Activated CD4-positive, alpha-beta memory T cell treated with anti-CD3 and anti-CD28 coated beads for 36 hours (primary cell): Measurements from ENCODE around the gene LRRC63. TPM values are rescaled to one million over a fixed set of nuclear protein-coding genes. Genes with fewer than 3 reads are reported as not detected.

Experiments used
- CTCF ChIA-PET: fragments of 350-600 bp; sonication (Branson Sonifier 250); formaldehyde crosslinking; loops from one replicate; lab custom pipeline; 2021; ENCODE audit warnings: antibody characterized with exemption, inconsistent platforms; lab: Charles Lee
- POLR2A ChIA-PET: fragments of 350-600 bp; sonication (Branson Sonifier 250); formaldehyde crosslinking; loops from one replicate; lab custom pipeline; 2021; ENCODE audit warnings: antibody characterized with exemption; lab: Charles Lee
- DNase-seq: peaks from one replicate; pipeline ENCODE4 v3.0.0-alpha.2; 2020
- H3K27ac Mint-ChIP-seq: one replicate; pipeline ENCODE4 v1.8.0; 2021; ENCODE audit warnings: mixed read lengths
- H3K27me3 Mint-ChIP-seq: one replicate; pipeline ENCODE4 v1.8.0; 2021; ENCODE audit warnings: mixed read lengths
- H3K36me3 Mint-ChIP-seq: one replicate; pipeline ENCODE4 v1.8.0; 2021; ENCODE audit warnings: mixed read lengths
- H3K4me1 Mint-ChIP-seq: one replicate; pipeline ENCODE4 v1.8.0; 2021; ENCODE audit warnings: low read depth, mixed read lengths
- H3K4me3 Mint-ChIP-seq: one replicate; pipeline ENCODE4 v1.8.0; 2021; ENCODE audit warnings: mild to moderate bottlenecking, mixed read lengths
- H3K9me3 Mint-ChIP-seq: one replicate; pipeline ENCODE4 v1.8.0; 2021; ENCODE audit warnings: mixed read lengths
- intact Hi-C: fragments of 100-400 bp; cut with micrococcal nuclease; formaldehyde crosslinking; loops from one replicate; pipeline ENCODE4 v1.15.1; 2023
- total RNA-seq, 2 experiments: library from RNA; stranded (reverse); gene quantifications; one replicate each; pipeline ENCODE4 v1.2.3, GENCODE V29; 2021

The LRRC63 gene
- total RNA-seq, 2 experiments from 2014 or later: 0.45 to 0.63 TPM

DNA sequence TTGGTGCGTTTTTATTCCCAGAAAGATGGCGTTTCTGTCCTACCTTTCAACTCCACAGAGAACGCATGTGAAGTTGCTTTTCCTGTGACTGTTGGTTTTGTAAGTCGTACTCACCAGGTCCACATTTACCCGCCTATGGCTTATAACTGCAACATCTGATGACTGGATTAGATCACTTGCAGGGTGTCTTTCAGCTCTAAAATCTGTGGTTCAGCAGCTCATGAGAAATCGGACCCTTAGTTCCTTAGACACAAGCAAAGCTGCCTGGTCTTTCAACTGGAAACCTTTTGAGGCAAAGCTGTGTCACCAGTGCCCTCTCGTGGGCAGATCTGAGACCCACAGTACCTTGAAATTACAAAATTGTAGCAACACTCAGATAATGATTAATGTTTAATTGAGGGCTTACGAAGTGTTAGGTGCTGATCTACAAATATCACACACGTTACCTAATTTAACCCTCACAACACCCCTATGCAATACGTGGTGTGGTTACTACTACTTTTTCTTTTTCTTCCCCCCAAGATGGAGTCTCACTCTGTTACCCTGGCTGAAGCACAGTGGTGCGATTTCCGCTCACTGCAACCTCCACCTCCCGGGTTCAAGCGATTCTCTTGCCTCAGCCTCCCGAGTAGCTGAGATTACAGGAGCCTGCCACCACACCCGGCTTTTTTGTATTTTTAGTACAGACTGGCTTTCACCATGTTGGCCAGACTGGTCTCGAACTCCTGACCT, 109.9 kb downstream of the LRRC63 start:
- no peaks in the 10 kb centered on the region for H3K9me3 Mint-ChIP-seq

GRCh38 chr13:46324976-46325375, 113.2 kb downstream of the LRRC63 start:
- intact Hi-C loops: loop anchor here (5.0 to 10.0 kb wide), 4 partner anchors 38 to 700 kb away; partner anchors contain the start of gene LRRC63
- H3K4me3 Mint-ChIP-seq: no peak overlapping the region
- H3K36me3 Mint-ChIP-seq: no peaks in the 10 kb centered on the region
- peaks cover 19% of the 10 kb centered on the region for H3K4me1 Mint-ChIP-seq
- H3K27ac Mint-ChIP-seq: no peak overlapping the region
- CTCF ChIA-PET: no interaction called here
- no peak for DNase-seq
- no peaks in the 10 kb centered on the region for H3K9me3 Mint-ChIP-seq
- POLR2A ChIA-PET: no interaction called here
- H3K27me3 Mint-ChIP-seq: peaks cover 5% of the 10 kb centered on the region

More for the DNA sequence above, 109.9 kb downstream of the LRRC63 start:
- Mint-ChIP-seq H3K27me3 (peaks cover 2% of the 10 kb centered on the region), H3K36me3 (no peaks in the 10 kb centered on the region), H3K4me3 (peak overlapping the region; percentile 68), H3K4me1 (peaks cover 16% of the 10 kb centered on the region), H3K27ac (peak overlapping the region; percentile 78)
- ChIA-PET POLR2A (interaction anchor here (1.0 kb wide), 1 partner anchor 149 kb away, joined by 3 read pairs; no protein-coding TSS in a partner anchor), CTCF (interaction anchor here (0.6 to 3.3 kb wide), 33 partner anchors 9 to 813 kb away, joined by 3 to 31 read pairs (median 4); partner anchors contain the start of gene LCP1)
- DNase-seq: peak; percentile 83
- intact Hi-C loops: loop anchor here (1.0 to 10.0 kb wide), 7 partner anchors 25 to 810 kb away; partner anchors contain the start of gene LRRC63

Other genes with a start within 250 kb of the LRRC63 start
- 10 to 100 TPM; 37.0 to 47.3 TPM for gene ZC3H13, start 159.2 kb upstream of the LRRC63 start, total RNA-seq
- not detected for gene CPB2, start 106.9 kb upstream of the LRRC63 start, total RNA-seq
- gene LCP1, start 29.8 kb upstream of the LRRC63 start, total RNA-seq: 1,000 to 10,000 TPM; 1,012 to 1,022 TPM
- under 1 TPM; 0.73 to 0.74 TPM for gene RUBCNL, start 175.3 kb downstream of the LRRC63 start, total RNA-seq